GM13976 (cell line): ENCODE data around the gene FSTL1.

ENCODE experiments used
- DNase-seq: peaks from one replicate; pipeline ENCODE4 v3.0.0; 2012; ENCODE audit warnings: low spot score
- CTCF ChIP-seq: IDR thresholded peaks from 2 replicates; pipeline ENCODE4 v1.5.1; 2012; ENCODE audit warnings: borderline replicate concordance, mild to moderate bottlenecking; ENCODE audit not compliant: insufficient read depth; ENCODE audit errors: extremely low read depth, missing control alignments, control extremely low read depth
- in situ Hi-C: fragments of 300-500 bp; cut with MboI; formaldehyde crosslinking; loops from one replicate; pipeline ENCODE4 v1.12.0; 2022; ENCODE audit warnings: low sequenced_read_pairs, mixed read lengths, inconsistent platforms; ENCODE audit not compliant: unreplicated experiment

FSTL1 gene

GRCh38 chr3:120450600-120451271 is at the start of gene FSTL1:
TSS of gene FSTL1 (minus strand) at chr3:120450992. CDS start at chr3:120450746, 246 bp downstream.
- DNase-seq = peak; percentile 55
- TF ChIP-seq CTCF = no peak
- in situ Hi-C loops = no loop called here

- no peak for DNase-seq
- no peak for TF ChIP-seq CTCF
Observed at GRCh38 chr3:120498556-120499346, 48.0 kb upstream of the FSTL1 start.

GRCh38 chr3:120497818-120498217 is 47.0 kb upstream of the FSTL1 start:
- no peak for TF ChIP-seq CTCF
- no peak for DNase-seq
- in situ Hi-C loops = no loop called here

More at GRCh38 chr3:120498556-120499346, 48.0 kb upstream of the FSTL1 start:
- in situ Hi-C loops = no loop called here

GRCh38 chr3:120497336-120497735 is 46.5 kb upstream of the FSTL1 start:
- no peak for DNase-seq
- no peak for TF ChIP-seq CTCF
- in situ Hi-C loops = no loop called here

- in situ Hi-C loops = no loop called here
- no peak for DNase-seq
- no peak for TF ChIP-seq CTCF
Observed at GRCh38 chr3:120496278-120497002, 45.6 kb upstream of the FSTL1 start.

GRCh38 chr3:120495809-120496208 is 45.0 kb upstream of the FSTL1 start:
- in situ Hi-C loops = no loop called here
- no peak for DNase-seq
- no peak for TF ChIP-seq CTCF
